ENCODE data around the gene HOXB1.

HOXB1 gene

GRCh38 chr17:48499248-48499647 is 31.6 kb downstream of the HOXB1 start:
- no peak overlapping the region for H3K4me3 ChIP-seq (ENCODE audit: low read depth, low read length)
- no peak for TF ChIP-seq CTCF (IDR thresholded peaks at IDR 0.05; ENCODE audit: control insufficient read depth, extremely low read depth, insufficient read depth)
- no peak for DNase-seq (ENCODE audit: low read depth)

GRCh38 chr17:48498164-48498850 is 32.5 kb downstream of the HOXB1 start:
- no peak for TF ChIP-seq CTCF (IDR thresholded peaks at IDR 0.05; ENCODE audit: control insufficient read depth, extremely low read depth, insufficient read depth)
- peak; percentile 35 for DNase-seq (ENCODE audit: low read depth)
- no peak overlapping the region for H3K4me3 ChIP-seq (ENCODE audit: low read depth, low read length)

- DNase-seq (ENCODE audit: low read depth) = no peak
These were observed 33.7 kb downstream of the HOXB1 start for GRCh38 chr17:48497103-48497502.

GRCh38 chr17:48494335-48494734 is 36.5 kb downstream of the HOXB1 start:
- H3K4me3 ChIP-seq (ENCODE audit: low read depth, low read length) = no peak overlapping the region
- no peak for TF ChIP-seq CTCF (IDR thresholded peaks at IDR 0.05; ENCODE audit: control insufficient read depth, extremely low read depth, insufficient read depth)
- no peak for DNase-seq (ENCODE audit: low read depth)

More at GRCh38 chr17:48497103-48497502, 33.7 kb downstream of the HOXB1 start:
- no peak overlapping the region for H3K4me3 ChIP-seq (ENCODE audit: low read depth, low read length)
- no peak for TF ChIP-seq CTCF (IDR thresholded peaks at IDR 0.05; ENCODE audit: control insufficient read depth, extremely low read depth, insufficient read depth)

- peak; percentile 93 for TF ChIP-seq CTCF (IDR thresholded peaks at IDR 0.05; ENCODE audit: control insufficient read depth, extremely low read depth, insufficient read depth)
- no peak for DNase-seq (ENCODE audit: low read depth)
- H3K4me3 ChIP-seq (ENCODE audit: low read depth, low read length) = no peak overlapping the region
These were observed 38.2 kb downstream of the HOXB1 start for GRCh38 chr17:48492401-48493298.

GRCh38 chr17:48491527-48492273 is 39.1 kb downstream of the HOXB1 start:
- TF ChIP-seq CTCF (IDR thresholded peaks at IDR 0.05; ENCODE audit: control insufficient read depth, extremely low read depth, insufficient read depth) = no peak
- no peak overlapping the region for H3K4me3 ChIP-seq (ENCODE audit: low read depth, low read length)
- DNase-seq (ENCODE audit: low read depth) = no peak

Data from LNCaP clone FGC (cell line).